Adipocyte (in vitro differentiated cells): Measurements from ENCODE around the gene PRELID1.

Experiments
- DNase-seq: peaks from one replicate; pipeline ENCODE4 v3.0.0-alpha.2; 2015; ENCODE audit warnings: low read depth
- H3K27me3 ChIP-seq: replicated peaks from 2 replicates; pipeline ENCODE4 v1.7.0; 2013; ENCODE audit warnings: mild to moderate bottlenecking, low read length, moderate library complexity; ENCODE audit not compliant: control insufficient read depth, insufficient read depth
- H3K36me3 ChIP-seq: 2 replicates; pipeline ENCODE4 v1.7.0; 2013; ENCODE audit warnings: low read length, mild to moderate bottlenecking, moderate library complexity; ENCODE audit not compliant: control insufficient read depth, insufficient read depth, severe bottlenecking
- H3K4me1 ChIP-seq: 2 replicates; pipeline ENCODE4 v1.7.0; 2013; ENCODE audit warnings: mild to moderate bottlenecking, low read length, moderate library complexity; ENCODE audit not compliant: control insufficient read depth, insufficient read depth
- H3K4me3 ChIP-seq: 2 replicates; pipeline ENCODE4 v1.7.0; 2013; ENCODE audit warnings: mild to moderate bottlenecking, low read length, moderate library complexity
- H3K9ac ChIP-seq: 2 replicates; pipeline ENCODE4 v1.7.0; 2013; ENCODE audit warnings: mild to moderate bottlenecking, low read length, moderate library complexity
- H3K9me3 ChIP-seq: 2 replicates; pipeline ENCODE4 v1.7.0; 2013; ENCODE audit warnings: mild to moderate bottlenecking, low read length, moderate library complexity; ENCODE audit not compliant: control insufficient read depth

PRELID1 gene

DNA sequence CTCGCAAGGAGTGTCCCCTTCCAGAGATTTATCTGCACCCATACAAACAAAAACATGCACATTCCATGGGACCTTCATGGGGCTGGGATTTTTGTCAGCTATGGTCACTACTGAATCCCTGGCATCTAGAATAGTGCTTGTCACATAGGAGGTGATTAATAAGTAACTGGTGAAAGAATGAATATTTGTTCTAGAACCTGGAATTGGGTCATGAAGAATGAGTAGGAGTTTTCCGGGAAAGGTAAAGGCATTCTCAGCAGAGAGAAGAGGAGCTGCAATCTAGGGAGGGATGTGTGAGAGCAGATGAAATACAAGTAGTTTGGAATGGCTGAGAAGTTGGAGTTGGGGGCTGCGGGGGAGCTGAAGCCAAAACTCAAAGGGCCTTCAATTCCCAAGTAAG is 50.7 kb downstream of the PRELID1 start:
- Histone ChIP-seq H3K36me3 (no peaks in the 10 kb centered on the region), H3K4me1 (peaks cover 21% of the 10 kb centered on the region), H3K27me3 (peaks cover 39% of the 10 kb centered on the region), H3K9me3 (peaks cover 8% of the 10 kb centered on the region), H3K9ac (no peak overlapping the region), H3K4me3 (no peak overlapping the region)
- no peak for DNase-seq

DNA sequence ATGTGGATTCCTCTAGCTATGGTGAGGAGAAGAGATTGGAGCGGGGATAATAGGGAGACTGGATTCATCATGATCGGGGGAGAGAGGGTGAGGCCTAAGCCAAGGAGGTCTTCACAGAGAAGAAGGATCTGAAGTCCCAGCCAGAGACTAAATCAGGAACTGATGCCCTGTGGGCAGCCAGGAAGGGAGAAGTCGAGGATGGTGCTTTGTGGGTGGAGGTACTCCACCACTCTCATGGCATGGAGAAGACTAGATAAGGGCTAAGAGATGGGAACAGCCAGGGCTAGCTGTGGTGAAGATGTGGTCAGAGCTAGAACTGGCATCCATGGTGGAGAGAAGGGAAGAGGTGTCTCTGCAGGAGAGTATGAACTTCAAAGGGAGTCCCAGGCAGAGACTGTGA is 51.1 kb downstream of the PRELID1 start:
- DNase-seq = no peak
- peaks cover 43% of the 10 kb centered on the region for H3K27me3 ChIP-seq
- peaks cover 8% of the 10 kb centered on the region for H3K9me3 ChIP-seq
- no peak overlapping the region for H3K4me3 ChIP-seq
- H3K9ac ChIP-seq = no peak overlapping the region
- no peaks in the 10 kb centered on the region for H3K36me3 ChIP-seq
- peaks cover 16% of the 10 kb centered on the region for H3K4me1 ChIP-seq

DNA sequence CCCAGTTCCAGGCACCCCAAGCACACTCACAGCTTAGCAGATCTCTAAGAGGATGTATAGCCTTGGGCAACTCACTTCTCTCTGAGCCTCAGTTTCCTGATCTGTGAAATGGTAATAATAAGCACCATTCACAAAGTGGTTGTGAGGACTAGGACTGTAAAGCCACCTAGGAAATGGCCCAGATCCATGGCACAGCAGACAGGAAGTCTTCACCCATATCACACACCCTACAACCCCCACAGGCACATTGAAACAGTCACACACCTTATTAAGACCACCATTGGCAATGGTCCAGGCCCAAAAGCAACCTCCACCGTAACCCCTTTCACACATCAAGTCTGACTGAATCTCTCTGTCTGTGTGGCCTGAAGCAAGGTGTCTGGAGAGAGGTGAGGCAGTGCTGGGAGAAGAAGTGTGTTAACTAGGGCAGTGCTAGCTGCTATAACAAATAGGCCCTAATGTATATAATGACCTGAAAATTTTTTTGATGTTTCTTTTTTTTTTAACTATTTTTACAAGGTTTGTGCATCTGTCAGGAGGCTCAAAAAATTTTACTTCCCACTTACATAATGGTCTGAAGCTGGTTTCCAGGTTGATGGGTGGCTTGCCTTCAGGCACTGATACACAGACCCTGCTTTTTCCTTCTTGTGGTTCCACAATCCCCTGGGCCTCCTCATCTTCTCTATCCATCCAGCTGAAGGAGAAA is 51.7 kb downstream of the PRELID1 start:
- no peak overlapping the region for H3K4me3 ChIP-seq
- H3K4me1 ChIP-seq = peaks cover 10% of the 10 kb centered on the region
- peaks cover 47% of the 10 kb centered on the region for H3K27me3 ChIP-seq
- H3K9ac ChIP-seq = no peak overlapping the region
- DNase-seq = no peak
- H3K36me3 ChIP-seq = no peaks in the 10 kb centered on the region
- peaks cover 8% of the 10 kb centered on the region for H3K9me3 ChIP-seq

DNA sequence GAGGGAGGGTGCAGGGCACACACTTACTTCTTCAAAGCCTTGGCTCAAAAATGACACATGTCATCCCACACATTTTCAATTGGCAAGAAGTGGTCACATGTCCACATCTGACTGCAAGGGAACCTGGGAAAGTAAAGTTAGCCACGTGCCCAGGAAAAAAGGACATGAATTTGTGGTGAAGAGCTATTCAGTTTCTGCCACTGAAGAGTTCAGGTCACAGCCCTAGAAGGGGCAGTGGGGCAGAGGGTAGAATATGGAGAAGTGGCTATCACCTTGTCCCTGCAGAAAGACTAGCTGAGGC is 52.2 kb downstream of the PRELID1 start:
- H3K36me3 ChIP-seq = no peaks in the 10 kb centered on the region
- DNase-seq = no peak

More for the DNA sequence above, 52.2 kb downstream of the PRELID1 start:
- H3K4me3 ChIP-seq = no peak overlapping the region
- peaks cover 5% of the 10 kb centered on the region for H3K4me1 ChIP-seq
- H3K9ac ChIP-seq = no peak overlapping the region
- peaks cover 47% of the 10 kb centered on the region for H3K27me3 ChIP-seq
- peaks cover 8% of the 10 kb centered on the region for H3K9me3 ChIP-seq
